SH-SY5Y (cell line): ENCODE results near the gene CHCHD3.

ENCODE experiments used
- GATA2 ChIP-seq: IDR thresholded peaks from 2 replicates; pipeline ENCODE4 v1.6.1; 2011; ENCODE audit warnings: mild to moderate bottlenecking, low read depth, low read length
- GATA3 ChIP-seq: IDR thresholded peaks from 2 replicates; pipeline ENCODE4 v1.6.1; 2011; ENCODE audit warnings: low read depth, mild to moderate bottlenecking, low read length, moderate library complexity

DNA sequence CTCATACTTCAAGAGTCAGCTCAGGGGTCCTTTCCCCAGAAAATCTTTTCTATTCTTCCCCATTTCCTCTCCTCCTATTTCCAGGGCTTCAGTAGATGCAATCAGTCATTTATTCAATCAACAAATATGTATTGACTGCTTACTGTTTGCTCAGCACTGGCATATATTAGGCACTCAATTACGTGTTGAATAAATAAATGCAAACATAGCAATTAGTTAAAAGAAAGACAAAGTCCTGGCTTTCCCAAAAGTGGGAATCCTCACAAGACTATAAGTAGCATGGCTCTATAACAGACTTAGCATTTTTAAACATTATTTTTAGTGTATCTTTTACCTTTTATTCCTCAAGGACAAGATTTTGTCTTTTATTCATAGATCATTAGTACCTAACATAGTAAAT is 111.6 kb downstream of the CHCHD3 start:
- TF ChIP-seq GATA3 (no peak), GATA2 (no peak)
